HUES6 (cell line): Measurements from ENCODE around the gene NPIPA7.
"Not testable (repeated sequence)": the region's sequence is repeated elsewhere in the genome, so short reads cannot be mapped to it uniquely, and the experiment has no call there.

Experiments
- H3K27ac ChIP-seq: 2 replicates; pipeline ENCODE4 v1.7.0; 2013; ENCODE audit warnings: low read depth, mild to moderate bottlenecking, low read length, inconsistent platforms
- H3K27me3 ChIP-seq: 2 replicates; pipeline ENCODE4 v1.6.1; 2013; ENCODE audit warnings: low read length; ENCODE audit not compliant: control insufficient read depth, insufficient read depth
- H3K36me3 ChIP-seq: 2 replicates; pipeline ENCODE4 v1.6.1; 2013; ENCODE audit warnings: low read length; ENCODE audit not compliant: control insufficient read depth, insufficient read depth
- H3K4me1 ChIP-seq: 2 replicates; pipeline ENCODE4 v1.6.1; 2013; ENCODE audit warnings: low read length; ENCODE audit not compliant: control insufficient read depth, insufficient read depth
- H3K4me3 ChIP-seq: 2 replicates; pipeline ENCODE4 v1.5.1; 2013; ENCODE audit warnings: low read depth, low read length
- H3K9ac ChIP-seq: one replicate; pipeline ENCODE4 v1.6.1; 2013; ENCODE audit warnings: mild to moderate bottlenecking, low read length
- H3K9me3 ChIP-seq: 2 replicates; pipeline ENCODE4 v1.6.1; 2013; ENCODE audit warnings: low read depth, low read length; ENCODE audit not compliant: control insufficient read depth, insufficient read depth

Gene NPIPA7

DNA sequence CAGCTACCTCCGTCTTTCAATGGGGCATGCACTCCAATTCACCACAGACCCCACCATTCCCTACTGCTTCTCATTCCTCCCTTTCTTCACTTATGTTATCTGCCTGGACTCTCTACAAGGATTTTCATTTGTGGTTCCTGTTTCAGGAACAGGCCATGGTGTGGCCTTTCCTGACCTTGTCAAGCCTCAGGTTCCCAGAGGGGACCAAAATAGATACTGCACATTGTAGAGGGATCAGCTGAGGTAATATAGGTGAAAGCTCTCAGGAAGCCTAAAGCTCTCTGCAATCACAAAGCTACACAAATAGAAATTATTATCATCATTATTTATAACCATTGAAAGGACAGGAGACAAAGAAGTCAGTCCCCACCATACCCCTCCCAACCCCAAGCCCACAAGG lies 41.6 kb downstream of the NPIPA7 start:
- not testable (repeated sequence) for H3K36me3 ChIP-seq, H3K4me1 ChIP-seq, H3K4me3 ChIP-seq, H3K27me3 ChIP-seq, H3K27ac ChIP-seq, H3K9ac ChIP-seq, H3K9me3 ChIP-seq

- not testable (repeated sequence) for H3K4me1 ChIP-seq, H3K36me3 ChIP-seq, H3K27ac ChIP-seq, H3K4me3 ChIP-seq, H3K27me3 ChIP-seq, H3K9me3 ChIP-seq, H3K9ac ChIP-seq
Measured at GRCh38 chr16:16425146-16425545, 46.2 kb downstream of the NPIPA7 start.

GRCh38 chr16:16431135-16431534 lies 52.2 kb downstream of the NPIPA7 start:
- H3K9me3 ChIP-seq, H3K4me1 ChIP-seq, H3K9ac ChIP-seq: not testable (repeated sequence)

DNA sequence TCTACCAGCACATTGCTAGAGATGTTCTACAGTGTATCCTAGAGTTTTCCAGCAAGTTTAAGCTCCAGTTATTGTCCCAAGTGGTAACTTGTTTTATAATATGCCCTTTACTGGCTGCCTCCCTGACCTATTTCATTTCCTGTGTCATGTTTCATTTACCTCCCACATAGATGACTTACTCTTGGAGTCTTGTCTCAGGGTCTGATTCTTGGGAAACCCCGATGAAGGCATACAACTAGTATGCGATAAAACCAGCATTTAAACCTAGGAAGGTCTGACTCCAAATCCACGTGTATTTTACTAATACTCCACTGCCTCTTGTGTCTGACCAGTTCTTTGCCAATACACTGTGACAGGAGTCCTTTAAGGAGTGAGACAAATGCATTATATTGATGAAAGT lies 55.8 kb downstream of the NPIPA7 start:
- not testable (repeated sequence) for H3K9me3 ChIP-seq, H3K36me3 ChIP-seq, H3K9ac ChIP-seq, H3K27ac ChIP-seq, H3K4me3 ChIP-seq, H3K27me3 ChIP-seq, H3K4me1 ChIP-seq

More at GRCh38 chr16:16431135-16431534, 52.2 kb downstream of the NPIPA7 start:
- not testable (repeated sequence) for H3K36me3 ChIP-seq, H3K27ac ChIP-seq, H3K4me3 ChIP-seq, H3K27me3 ChIP-seq

DNA sequence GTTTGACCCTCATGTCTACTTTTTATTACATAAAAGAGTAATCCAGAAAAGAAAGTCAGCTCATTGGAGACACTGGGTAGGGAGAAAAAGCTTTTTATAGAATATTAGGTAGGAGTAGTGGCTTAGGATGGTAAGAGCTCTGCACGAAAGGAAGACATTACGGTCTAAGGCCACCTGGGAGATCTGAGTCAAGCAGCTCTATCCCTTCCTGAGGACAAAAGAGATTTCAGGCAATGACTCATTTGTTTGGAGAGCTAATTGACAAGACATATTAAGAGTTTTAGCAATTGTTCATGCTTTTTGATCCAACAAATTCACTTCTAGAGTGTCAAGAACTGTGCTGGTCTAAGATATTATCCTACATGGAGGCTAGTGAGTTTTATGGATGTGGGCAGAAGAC lies 62.5 kb downstream of the NPIPA7 start:
- not testable (repeated sequence) for H3K27me3 ChIP-seq, H3K9ac ChIP-seq, H3K4me1 ChIP-seq, H3K9me3 ChIP-seq, H3K27ac ChIP-seq, H3K4me3 ChIP-seq, H3K36me3 ChIP-seq
